Gastrocnemius medialis (tissue), 4 donors: ENCODE data around the gene S100PBP. TPM values are rescaled to one million over a fixed set of nuclear protein-coding genes. Genes with fewer than 3 reads are reported as not detected.

Experiments used
- ATAC-seq, 2 donors: fragments of 150-250 bp; one replicate each; pipeline ENCODE4 v1.9.1; 2016
- DNase-seq, 2 donors: peaks; one replicate each; pipeline ENCODE4 v3.0.0-alpha.2; 2019
- H3K27ac ChIP-seq, 4 donors: fragments of 200-600 bp; sonication (generic); 1 replicate in 1 of 4; 2 replicates in 3 of 4; pipeline ENCODE4 v1.5.1; 2016 to 2018; ENCODE audit warnings: mild to moderate bottlenecking in 2 of 4, moderate library complexity in 1 of 4
- H3K27me3 ChIP-seq, 3 donors: fragments of 200-600 bp; sonication (generic) in 2 of 3; 1 replicate in 1 of 3; 2 replicates in 2 of 3; pipeline versions ENCODE4 v1.5.1 to v1.6.0; 2016 to 2019; ENCODE audit warnings: mild to moderate bottlenecking in 1 of 3, moderate library complexity in 1 of 3
- H3K36me3 ChIP-seq, 2 donors: fragments of 200-600 bp; sonication (generic) in 1 of 2; one replicate each; pipeline ENCODE4 v1.5.1; 2017 to 2018
- H3K4me1 ChIP-seq, 2 donors: fragments of 200-600 bp; sonication (generic) in 1 of 2; one replicate each; pipeline ENCODE4 v1.5.1; 2016 to 2017; ENCODE audit warnings: mild to moderate bottlenecking in 2 of 2
- H3K4me3 ChIP-seq, 4 donors: fragments of 200-600 bp; sonication (generic) in 3 of 4; 1 replicate in 1 of 4; 2 replicates in 3 of 4; pipeline ENCODE4 v1.5.1; 2016 to 2019; ENCODE audit warnings: mild to moderate bottlenecking in 2 of 4
- H3K9me3 ChIP-seq, 3 donors: fragments of 200-600 bp; sonication (generic) in 2 of 3; 1 replicate in 1 of 3; 2 replicates in 2 of 3; pipeline ENCODE4 v1.5.1; 2016 to 2019
- CTCF ChIP-seq, 5 experiments: fragments of 450-650 bp in 3 of 5; fragments of 200-600 bp in 2 of 5; sonication (generic) in 2 of 5; IDR thresholded peaks in 4 of 5; conservative IDR thresholded peaks in 1 of 5; 1 replicate in 4 of 5; 2 replicates in 1 of 5; pipeline ENCODE4 v1.5.1; 2016 to 2019; ENCODE audit warnings: antibody characterized with exemption in 5 of 5, mild to moderate bottlenecking in 3 of 5, moderate library complexity in 3 of 5
- POLR2A ChIP-seq, 2 donors: fragments of 450-650 bp; IDR thresholded peaks; one replicate each; pipeline ENCODE4 v1.6.1; 2017; ENCODE audit warnings: antibody characterized with exemption in 2 of 2, mild to moderate bottlenecking in 2 of 2, moderate library complexity in 2 of 2
- in situ Hi-C, 4 donors: fragments of 200-750 bp; cut with MboI; loops; one replicate each; pipeline versions ENCODE4 v1.15.0 to v1.8.0; 2017; ENCODE audit warnings: low sequenced_read_pairs in 4 of 4
- intact Hi-C: fragments of 100-400 bp; cut with DNase I; formaldehyde crosslinking; loops from one replicate; pipeline ENCODE4 v1.15.1; 2023; ENCODE audit warnings: low total_unique reads
- total RNA-seq, 4 donors: library from RNA; depleted of rRNA; stranded (reverse); fragments of >200 nt; gene quantifications; one replicate each; pipeline versions ENCODE4 v1.1.0 to v1.2.3, GENCODE V29; 2016

S100PBP gene
- total RNA-seq, 4 donors from 2014 or later = 4.9 to 11.5 (median 9.9) TPM

GRCh38 chr1:32871364-32872191 is 54.1 kb downstream of the S100PBP start:
- H3K4me3 ChIP-seq = peak overlapping the region; percentile 55 to 66 (median 56)
- H3K27ac ChIP-seq = peak overlapping the region; percentile 36 to 68 (median 46)
- H3K27me3 ChIP-seq = no peaks in the 10 kb centered on the region
- no peaks in the 10 kb centered on the region for H3K36me3 ChIP-seq
- H3K4me1 ChIP-seq = peaks cover 11 to 30% of the 10 kb centered on the region in 2 donors
- peak in 1 of 2 donors; percentile 29 for DNase-seq
- H3K9me3 ChIP-seq = no peaks in the 10 kb centered on the region
- ATAC-seq = peak; percentile 18 to 19
- intact Hi-C loops = loop anchor here (1.0 kb wide), 1 partner anchor 159 kb away; no protein-coding TSS in a partner anchor
- in situ Hi-C loops = no loop called here
- TF ChIP-seq CTCF (IDR thresholded peaks at IDR 0.05 in 4 of 5, conservative IDR thresholded peaks at IDR 0.05 in 1 of 5) = no peak
- no peak for TF ChIP-seq POLR2A (IDR thresholded peaks at IDR 0.05)

GRCh38 chr1:32872192-32872460 is 54.7 kb downstream of the S100PBP start:
- Histone ChIP-seq H3K4me1 (peaks cover 14 to 30% of the 10 kb centered on the region in 2 donors), H3K4me3 (peak overlapping the region in 2 of 4 donors; percentile 10 to 19), H3K27me3 (no peaks in the 10 kb centered on the region), H3K27ac (no peak overlapping the region), H3K36me3 (no peaks in the 10 kb centered on the region), H3K9me3 (no peaks in the 10 kb centered on the region)
- ATAC-seq (no peak), DNase-seq (no peak)
- intact Hi-C loops = loop anchor here (1.0 kb wide), 1 partner anchor 160 kb away; no protein-coding TSS in a partner anchor
- TF ChIP-seq CTCF (IDR thresholded peaks at IDR 0.05 in 4 of 5, conservative IDR thresholded peaks at IDR 0.05 in 1 of 5) (no peak), POLR2A (IDR thresholded peaks at IDR 0.05) (no peak)
- in situ Hi-C loops = no loop called here

GRCh38 chr1:32873484-32873883 is 56.0 kb downstream of the S100PBP start:
- in situ Hi-C loops = no loop called here
- Histone ChIP-seq H3K4me1 (peaks cover 14 to 33% of the 10 kb centered on the region in 2 donors), H3K4me3 (no peak overlapping the region), H3K36me3 (no peaks in the 10 kb centered on the region), H3K27ac (no peak overlapping the region), H3K9me3 (no peaks in the 10 kb centered on the region), H3K27me3 (no peaks in the 10 kb centered on the region)
- TF ChIP-seq POLR2A (IDR thresholded peaks at IDR 0.05) (no peak), CTCF (IDR thresholded peaks at IDR 0.05 in 4 of 5, conservative IDR thresholded peaks at IDR 0.05 in 1 of 5) (no peak)
- DNase-seq = no peak
- no peak for ATAC-seq
- intact Hi-C loops = no loop called here

- no peak for TF ChIP-seq POLR2A (IDR thresholded peaks at IDR 0.05)
- TF ChIP-seq CTCF (IDR thresholded peaks at IDR 0.05 in 4 of 5, conservative IDR thresholded peaks at IDR 0.05 in 1 of 5) = no peak
- Histone ChIP-seq H3K9me3 (no peaks in the 10 kb centered on the region), H3K4me1 (peaks cover 8 to 23% of the 10 kb centered on the region in 2 donors), H3K27ac (no peak overlapping the region), H3K4me3 (no peak overlapping the region), H3K36me3 (no peaks in the 10 kb centered on the region), H3K27me3 (no peaks in the 10 kb centered on the region)
- in situ Hi-C loops = no loop called here
- ATAC-seq (no peak), DNase-seq (no peak)
- intact Hi-C loops = no loop called here
Observed at GRCh38 chr1:32874860-32875752, 57.7 kb downstream of the S100PBP start.
